Measurements from ENCODE around the gene ARHGAP42.

The ARHGAP42 gene

DNA sequence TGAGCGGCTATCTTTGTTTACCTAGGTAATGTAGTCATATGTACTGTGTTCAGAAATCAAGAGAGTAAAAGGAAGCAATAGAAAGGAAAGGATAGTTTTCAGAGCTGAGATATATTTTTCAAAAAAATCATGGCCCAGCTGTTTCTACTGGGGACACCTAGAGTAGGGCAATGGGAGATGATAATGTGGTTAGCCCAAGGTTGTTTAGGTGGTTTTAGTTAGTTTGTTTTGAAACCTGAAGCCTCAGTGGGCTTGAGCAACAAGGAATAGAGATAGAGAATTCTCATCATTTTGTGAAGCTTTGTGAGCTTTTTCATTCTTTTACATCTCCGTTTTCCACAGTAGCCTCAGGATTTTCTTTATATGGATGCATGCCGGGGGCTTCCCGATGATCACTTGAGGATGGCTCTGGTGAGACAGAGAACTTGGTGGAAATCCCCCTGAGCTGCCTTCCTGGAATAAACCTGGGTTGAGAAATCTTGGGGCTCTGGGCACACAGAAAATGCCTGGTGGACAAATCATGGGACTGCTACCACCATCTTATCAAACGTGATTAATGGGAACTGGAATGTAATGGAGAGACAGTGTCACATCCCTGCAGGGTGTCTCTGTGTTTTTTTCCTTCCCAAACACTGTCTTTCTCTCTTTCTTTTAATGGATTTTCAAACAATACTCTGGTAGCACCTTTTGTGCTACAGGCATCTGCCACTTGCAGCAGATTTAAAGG is 49.0 kb downstream of the ARHGAP42 start:
- ChIA-PET POLR2A (no interaction called here), CTCF (no interaction called here)
- TF ChIP-seq, protein P1, sequence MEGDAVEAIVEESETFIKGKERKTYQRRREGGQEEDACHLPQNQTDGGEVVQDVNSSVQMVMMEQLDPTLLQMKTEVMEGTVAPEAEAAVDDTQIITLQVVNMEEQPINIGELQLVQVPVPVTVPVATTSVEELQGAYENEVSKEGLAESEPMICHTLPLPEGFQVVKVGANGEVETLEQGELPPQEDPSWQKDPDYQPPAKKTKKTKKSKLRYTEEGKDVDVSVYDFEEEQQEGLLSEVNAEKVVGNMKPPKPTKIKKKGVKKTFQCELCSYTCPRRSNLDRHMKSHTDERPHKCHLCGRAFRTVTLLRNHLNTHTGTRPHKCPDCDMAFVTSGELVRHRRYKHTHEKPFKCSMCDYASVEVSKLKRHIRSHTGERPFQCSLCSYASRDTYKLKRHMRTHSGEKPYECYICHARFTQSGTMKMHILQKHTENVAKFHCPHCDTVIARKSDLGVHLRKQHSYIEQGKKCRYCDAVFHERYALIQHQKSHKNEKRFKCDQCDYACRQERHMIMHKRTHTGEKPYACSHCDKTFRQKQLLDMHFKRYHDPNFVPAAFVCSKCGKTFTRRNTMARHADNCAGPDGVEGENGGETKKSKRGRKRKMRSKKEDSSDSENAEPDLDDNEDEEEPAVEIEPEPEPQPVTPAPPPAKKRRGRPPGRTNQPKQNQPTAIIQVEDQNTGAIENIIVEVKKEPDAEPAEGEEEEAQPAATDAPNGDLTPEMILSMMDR (IDR thresholded peaks at IDR 0.05; ENCODE audit: control extremely low read depth, extremely low read depth, low read depth, missing control alignments), result no peak
- DNase-seq (ENCODE audit: extremely low spot score), result no peak

DNA sequence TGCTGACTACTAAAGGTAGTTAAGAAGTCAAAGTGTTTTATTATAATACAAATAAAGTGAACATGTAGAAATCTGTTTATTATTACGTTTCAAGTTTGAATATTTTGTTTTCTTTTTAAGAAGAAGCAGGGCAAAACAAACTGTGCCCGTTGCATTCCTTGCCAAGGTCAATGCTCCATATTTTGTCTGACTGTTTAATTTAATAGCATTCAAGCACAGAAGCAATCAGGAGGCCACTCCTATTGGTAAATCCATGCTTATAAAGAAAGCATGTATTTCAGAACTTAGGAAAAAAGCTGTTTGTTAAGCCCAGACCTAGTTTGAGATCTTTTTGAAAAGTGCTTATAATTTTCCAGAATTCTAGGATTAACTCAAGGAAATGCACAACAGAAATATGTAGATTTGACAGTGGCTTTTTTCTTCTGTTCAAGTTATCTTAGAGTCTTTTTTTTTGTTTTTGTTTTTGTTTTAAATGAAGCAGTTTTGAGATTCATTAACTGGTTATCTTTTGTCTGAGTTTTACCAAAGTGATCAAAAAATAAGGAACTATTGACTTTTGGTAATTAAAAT is 51.7 kb downstream of the ARHGAP42 start:
- no peak for DNase-seq (ENCODE audit: extremely low spot score)
- POLR2A ChIA-PET, result interaction anchor here (0.7 kb wide), 1 partner anchor 24 kb away, joined by 3 read pairs; no protein-coding TSS in a partner anchor
- CTCF ChIA-PET, result interaction anchor here (1.1 kb wide), 1 partner anchor 30 kb away, joined by 3 read pairs; no protein-coding TSS in a partner anchor
- TF ChIP-seq, protein P1 (IDR thresholded peaks at IDR 0.05; ENCODE audit: control extremely low read depth, extremely low read depth, low read depth, missing control alignments), result no peak

DNA sequence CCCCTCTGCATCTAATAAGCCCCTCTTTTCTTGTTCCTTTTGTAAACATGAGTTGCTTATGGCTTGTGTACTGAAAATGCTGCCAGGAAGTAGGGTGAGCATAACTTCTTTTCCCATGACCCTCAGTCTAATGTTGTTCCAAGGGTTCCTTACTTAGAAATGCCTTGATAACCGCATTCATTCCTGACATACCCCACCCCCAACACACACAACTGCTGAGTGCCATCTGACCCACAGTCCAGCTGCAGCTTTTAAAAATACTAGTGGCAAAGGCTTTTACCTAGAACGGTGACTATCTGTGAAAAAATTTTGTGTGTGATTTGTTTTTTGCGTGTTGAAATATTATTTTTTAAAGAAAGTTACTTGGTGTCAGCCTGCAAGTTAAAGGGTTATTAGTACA is 52.6 kb downstream of the ARHGAP42 start:
- TF ChIP-seq, protein P1 (IDR thresholded peaks at IDR 0.05; ENCODE audit: control extremely low read depth, extremely low read depth, low read depth, missing control alignments), result no peak
- no peak for DNase-seq (ENCODE audit: extremely low spot score)
- POLR2A ChIA-PET, result no interaction called here
- CTCF ChIA-PET, result no interaction called here

DNA sequence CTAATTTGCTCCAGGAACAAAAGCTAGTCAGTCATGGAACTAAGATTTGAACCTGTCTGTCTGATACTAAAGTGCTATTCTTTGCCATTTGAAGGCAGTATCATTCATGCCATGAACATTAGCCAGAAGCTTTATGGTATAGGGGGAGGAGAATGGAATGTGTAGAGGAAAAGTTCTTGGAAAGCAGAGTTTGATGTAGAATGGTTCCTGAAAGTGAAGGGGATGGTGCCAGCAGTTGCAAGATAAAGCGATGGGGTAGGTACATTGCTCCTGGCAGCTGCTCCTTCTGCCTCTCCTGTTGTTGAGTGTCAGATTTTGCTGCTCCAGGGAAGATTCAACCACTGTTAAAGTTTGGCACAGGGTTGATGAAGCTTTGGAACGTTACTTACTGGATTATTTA is 53.4 kb downstream of the ARHGAP42 start:
- CTCF ChIA-PET, result interaction anchor here (1.2 kb wide), 1 partner anchor 8 kb away, joined by 3 read pairs; no protein-coding TSS in a partner anchor
- no peak for DNase-seq (ENCODE audit: extremely low spot score)
- POLR2A ChIA-PET, result no interaction called here
- TF ChIP-seq, protein P1 (IDR thresholded peaks at IDR 0.05; ENCODE audit: control extremely low read depth, extremely low read depth, low read depth, missing control alignments), result no peak

DNA sequence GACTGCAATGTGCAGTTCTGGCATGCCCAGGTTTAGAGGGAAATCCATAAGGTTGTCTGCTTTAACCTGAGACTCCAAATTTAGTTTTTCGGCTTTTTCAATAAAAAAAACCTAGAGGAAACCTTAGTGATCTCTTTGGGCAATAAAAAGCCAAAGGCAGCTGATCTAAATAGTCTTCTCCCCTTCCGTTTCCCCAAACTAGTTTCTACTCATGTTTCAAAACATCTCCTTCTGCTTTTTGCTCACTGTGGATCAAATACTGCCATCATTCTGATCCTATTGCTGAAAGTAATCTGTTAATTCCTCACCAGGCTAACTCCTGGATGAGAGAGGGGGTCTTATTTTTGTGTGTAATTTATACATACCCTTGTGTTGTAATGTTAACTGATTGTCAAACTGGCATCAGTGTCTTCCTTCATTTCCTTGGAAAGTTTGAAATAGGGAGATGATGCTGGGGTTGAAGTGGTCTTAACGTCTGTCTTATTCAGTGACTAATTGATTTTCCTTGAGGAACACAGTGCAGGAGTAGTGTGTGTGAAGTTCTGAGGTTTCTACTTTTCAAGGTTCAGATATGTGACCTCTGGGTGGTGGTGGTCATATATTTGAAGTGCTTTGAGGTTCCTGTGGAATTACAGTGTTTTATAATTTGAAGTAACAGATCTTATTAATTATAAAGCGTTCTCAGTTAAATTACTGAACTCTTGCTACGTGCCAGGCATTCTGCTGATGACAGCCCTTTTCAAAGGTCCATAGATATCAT is 55.0 kb downstream of the ARHGAP42 start:
- CTCF ChIA-PET, result no interaction called here

DNA sequence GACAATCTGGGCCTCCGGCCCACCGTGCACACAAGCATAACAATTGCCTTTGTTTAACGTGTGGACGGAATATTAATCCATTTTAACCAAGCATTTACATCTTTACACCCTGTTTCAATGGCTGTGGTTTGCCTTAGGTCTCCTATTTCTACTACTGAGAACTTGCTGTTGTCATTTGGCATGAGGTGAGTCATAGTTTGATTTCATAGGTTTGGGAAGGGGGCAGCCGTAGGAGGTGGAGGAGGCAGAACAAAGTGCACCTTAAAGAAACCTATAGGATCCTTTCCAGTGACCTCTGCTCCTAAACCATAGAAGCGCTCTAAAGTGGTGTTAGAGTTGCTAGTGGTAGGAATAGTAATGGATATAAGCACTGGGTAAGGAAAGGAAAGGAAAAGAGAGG is 59.4 kb downstream of the ARHGAP42 start:
- POLR2A ChIA-PET, result no interaction called here
- TF ChIP-seq, protein P1 (IDR thresholded peaks at IDR 0.05; ENCODE audit: control extremely low read depth, extremely low read depth, low read depth, missing control alignments), result no peak
- DNase-seq (ENCODE audit: extremely low spot score), result no peak
- CTCF ChIA-PET, result interaction anchor here (0.8 kb wide), 1 partner anchor 8 kb away, joined by 3 read pairs; no protein-coding TSS in a partner anchor

More for the DNA sequence above, 55.0 kb downstream of the ARHGAP42 start:
- DNase-seq (ENCODE audit: extremely low spot score), result no peak
- POLR2A ChIA-PET, result no interaction called here
- TF ChIP-seq, protein P1 (IDR thresholded peaks at IDR 0.05; ENCODE audit: control extremely low read depth, extremely low read depth, low read depth, missing control alignments), result no peak
